K562 (cell line): ENCODE data around the gene DLX4. TPM values are rescaled to one million over a fixed set of nuclear protein-coding genes. Genes with fewer than 3 reads are reported as not detected.
A peak's percentile ranks its signal among the peaks of the same experiment; 100 is the strongest.

Source experiments
- RB1 ChIP-seq: fragments of 450-650 bp; IDR thresholded peaks from 2 replicates; pipeline ENCODE4 v1.6.1; 2017; ENCODE audit warnings: low read depth, mild to moderate bottlenecking
- polyA plus RNA-seq, 8 experiments: library from polyadenylated mRNA; depleted of rRNA in 4 of 8; stranded (reverse) in 5 of 8; unstranded in 3 of 8; fragments of >200 nt; fragmentation: Nextera tagmentation in 2 of 8; fragmentation: Illumina TruSeq in 1 of 8; extraction: Ambion mirVana in 2 of 8; extraction: Trizol in 1 of 8; gene quantifications; 2 replicates each; pipeline versions ENCODE4 v1.2.1 to v1.2.3, GENCODE V29; 2011 to 2014; ENCODE audit warnings: inconsistent platforms in 1 of 8, missing spikeins in 1 of 8
- total RNA-seq, 7 experiments: library from RNA; depleted of rRNA in 6 of 7; stranded (reverse); fragments of >200 nt in 6 of 7; fragmentation: Illumina TruSeq in 2 of 7; extraction: Trizol in 2 of 7; gene quantifications; 2 replicates each; pipeline versions ENCODE4 v1.2.1 to v1.2.3, GENCODE V29; 2011 to 2021; ENCODE audit warnings: low replicate concordance in 1 of 7
- TF ChIP-seq, protein P1 (sequence below), 2 experiments: fragments of 450-650 bp; formaldehyde crosslinking in 1 of 2; IDR thresholded peaks; 2 replicates each; pipeline versions ENCODE4 v1.4.0 to v1.6.1; 2014 to 2020; ENCODE audit warnings: mild to moderate bottlenecking in 2 of 2, borderline replicate concordance in 1 of 2, low read depth in 1 of 2
- TF ChIP-seq, protein P2 (sequence below): sonication (generic); formaldehyde crosslinking; IDR thresholded peaks from 2 replicates; pipeline ENCODE4 v1.8.0; 2023; ENCODE audit warnings: mild to moderate bottlenecking, missing genetic modification reagents

Gene DLX4
- total and polyA plus RNA-seq, 9 of the 15 experiments (the other 6 are each of a cell fraction or from before 2014, with no cell fraction given): 0.15 to 2.2 (median 0.58) TPM

DNA sequence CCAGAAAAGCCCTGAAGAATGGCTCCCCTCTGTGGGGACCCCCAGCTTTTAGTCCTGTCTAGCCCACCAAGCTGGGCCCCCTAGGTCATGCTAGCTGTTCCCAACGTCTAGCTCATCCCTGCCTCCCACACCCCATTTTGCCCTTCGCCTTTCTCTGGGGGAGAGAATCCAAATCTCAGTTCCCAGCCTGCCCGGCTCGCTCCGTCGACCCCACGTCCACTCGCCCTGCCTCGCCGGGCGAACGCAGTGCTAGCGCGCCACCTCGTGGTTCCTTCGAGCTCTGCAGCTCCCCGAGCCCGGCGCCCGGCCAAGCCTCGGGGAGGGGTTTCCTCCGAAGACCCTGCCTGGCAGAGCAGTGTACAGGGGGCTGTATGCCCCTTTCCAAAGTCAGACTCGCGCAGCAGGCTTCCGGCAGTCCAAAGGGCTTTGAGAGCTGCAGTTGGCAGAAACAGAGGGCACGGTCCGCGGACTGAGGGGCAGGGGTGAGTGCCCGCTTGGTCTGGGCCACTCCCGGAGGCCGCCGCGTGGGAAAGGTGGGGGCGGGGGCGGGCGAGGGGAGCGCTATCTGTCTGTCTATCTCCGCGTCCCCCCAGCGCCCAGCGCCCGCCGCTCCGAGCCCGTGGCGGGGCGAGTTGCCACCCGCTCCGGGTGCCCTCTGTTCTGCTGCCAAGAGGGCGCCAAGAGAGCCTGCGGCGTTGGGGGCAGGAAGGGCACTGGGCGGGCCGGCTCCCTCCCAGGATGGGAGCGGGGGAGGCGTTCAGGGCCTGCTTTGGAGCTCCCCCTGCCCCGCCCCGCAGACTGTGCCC lies 27.7 kb downstream of the DLX4 start (continued):
- TF ChIP-seq, protein P1, sequence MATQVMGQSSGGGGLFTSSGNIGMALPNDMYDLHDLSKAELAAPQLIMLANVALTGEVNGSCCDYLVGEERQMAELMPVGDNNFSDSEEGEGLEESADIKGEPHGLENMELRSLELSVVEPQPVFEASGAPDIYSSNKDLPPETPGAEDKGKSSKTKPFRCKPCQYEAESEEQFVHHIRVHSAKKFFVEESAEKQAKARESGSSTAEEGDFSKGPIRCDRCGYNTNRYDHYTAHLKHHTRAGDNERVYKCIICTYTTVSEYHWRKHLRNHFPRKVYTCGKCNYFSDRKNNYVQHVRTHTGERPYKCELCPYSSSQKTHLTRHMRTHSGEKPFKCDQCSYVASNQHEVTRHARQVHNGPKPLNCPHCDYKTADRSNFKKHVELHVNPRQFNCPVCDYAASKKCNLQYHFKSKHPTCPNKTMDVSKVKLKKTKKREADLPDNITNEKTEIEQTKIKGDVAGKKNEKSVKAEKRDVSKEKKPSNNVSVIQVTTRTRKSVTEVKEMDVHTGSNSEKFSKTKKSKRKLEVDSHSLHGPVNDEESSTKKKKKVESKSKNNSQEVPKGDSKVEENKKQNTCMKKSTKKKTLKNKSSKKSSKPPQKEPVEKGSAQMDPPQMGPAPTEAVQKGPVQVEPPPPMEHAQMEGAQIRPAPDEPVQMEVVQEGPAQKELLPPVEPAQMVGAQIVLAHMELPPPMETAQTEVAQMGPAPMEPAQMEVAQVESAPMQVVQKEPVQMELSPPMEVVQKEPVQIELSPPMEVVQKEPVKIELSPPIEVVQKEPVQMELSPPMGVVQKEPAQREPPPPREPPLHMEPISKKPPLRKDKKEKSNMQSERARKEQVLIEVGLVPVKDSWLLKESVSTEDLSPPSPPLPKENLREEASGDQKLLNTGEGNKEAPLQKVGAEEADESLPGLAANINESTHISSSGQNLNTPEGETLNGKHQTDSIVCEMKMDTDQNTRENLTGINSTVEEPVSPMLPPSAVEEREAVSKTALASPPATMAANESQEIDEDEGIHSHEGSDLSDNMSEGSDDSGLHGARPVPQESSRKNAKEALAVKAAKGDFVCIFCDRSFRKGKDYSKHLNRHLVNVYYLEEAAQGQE (IDR thresholded peaks at IDR 0.05; ENCODE audit: borderline replicate concordance): peak; percentile 94
- TF ChIP-seq, protein P1 (CRISPR knock-in tag; IDR thresholded peaks at IDR 0.05; ENCODE audit: low read depth): no peak
- TF ChIP-seq RB1: 0 out of 2 replicates have a peak, but pooled peaks have one; percentile 59
- TF ChIP-seq, protein P2, sequence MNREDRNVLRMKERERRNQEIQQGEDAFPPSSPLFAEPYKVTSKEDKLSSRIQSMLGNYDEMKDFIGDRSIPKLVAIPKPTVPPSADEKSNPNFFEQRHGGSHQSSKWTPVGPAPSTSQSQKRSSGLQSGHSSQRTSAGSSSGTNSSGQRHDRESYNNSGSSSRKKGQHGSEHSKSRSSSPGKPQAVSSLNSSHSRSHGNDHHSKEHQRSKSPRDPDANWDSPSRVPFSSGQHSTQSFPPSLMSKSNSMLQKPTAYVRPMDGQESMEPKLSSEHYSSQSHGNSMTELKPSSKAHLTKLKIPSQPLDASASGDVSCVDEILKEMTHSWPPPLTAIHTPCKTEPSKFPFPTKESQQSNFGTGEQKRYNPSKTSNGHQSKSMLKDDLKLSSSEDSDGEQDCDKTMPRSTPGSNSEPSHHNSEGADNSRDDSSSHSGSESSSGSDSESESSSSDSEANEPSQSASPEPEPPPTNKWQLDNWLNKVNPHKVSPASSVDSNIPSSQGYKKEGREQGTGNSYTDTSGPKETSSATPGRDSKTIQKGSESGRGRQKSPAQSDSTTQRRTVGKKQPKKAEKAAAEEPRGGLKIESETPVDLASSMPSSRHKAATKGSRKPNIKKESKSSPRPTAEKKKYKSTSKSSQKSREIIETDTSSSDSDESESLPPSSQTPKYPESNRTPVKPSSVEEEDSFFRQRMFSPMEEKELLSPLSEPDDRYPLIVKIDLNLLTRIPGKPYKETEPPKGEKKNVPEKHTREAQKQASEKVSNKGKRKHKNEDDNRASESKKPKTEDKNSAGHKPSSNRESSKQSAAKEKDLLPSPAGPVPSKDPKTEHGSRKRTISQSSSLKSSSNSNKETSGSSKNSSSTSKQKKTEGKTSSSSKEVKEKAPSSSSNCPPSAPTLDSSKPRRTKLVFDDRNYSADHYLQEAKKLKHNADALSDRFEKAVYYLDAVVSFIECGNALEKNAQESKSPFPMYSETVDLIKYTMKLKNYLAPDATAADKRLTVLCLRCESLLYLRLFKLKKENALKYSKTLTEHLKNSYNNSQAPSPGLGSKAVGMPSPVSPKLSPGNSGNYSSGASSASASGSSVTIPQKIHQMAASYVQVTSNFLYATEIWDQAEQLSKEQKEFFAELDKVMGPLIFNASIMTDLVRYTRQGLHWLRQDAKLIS (CRISPR knock-in tag): 0 out of 2 replicates have a peak, but pooled peaks have one; percentile 39
